Type B pancreatic cell (in vitro differentiated cells): Measurements from ENCODE around the gene PTPRS. TPM values are rescaled to one million over a fixed set of nuclear protein-coding genes. Genes with fewer than 3 reads are reported as not detected.

Source experiments
- DNase-seq: peaks from one replicate; pipeline ENCODE4 v3.0.0; 2021; ENCODE audit warnings: mixed read lengths; ENCODE audit not compliant: unreplicated experiment; ENCODE audit errors: extremely low spot score
- H3K27ac Mint-ChIP-seq: 2 replicates; pipeline ENCODE4 v1.8.0; 2021; ENCODE audit warnings: mild to moderate bottlenecking, mixed read lengths
- H3K27me3 Mint-ChIP-seq: 2 replicates; pipeline ENCODE4 v1.8.0; 2021; ENCODE audit warnings: mixed read lengths
- H3K36me3 Mint-ChIP-seq: 2 replicates; pipeline ENCODE4 v1.8.0; 2021; ENCODE audit warnings: mixed read lengths
- H3K4me1 Mint-ChIP-seq: one replicate; pipeline ENCODE4 v1.8.0; 2021; ENCODE audit warnings: mixed read lengths; ENCODE audit not compliant: unreplicated experiment
- H3K4me3 Mint-ChIP-seq: 2 replicates; pipeline ENCODE4 v1.8.0; 2021; ENCODE audit warnings: mild to moderate bottlenecking, mixed read lengths
- H3K9me3 Mint-ChIP-seq: 2 replicates; pipeline ENCODE4 v1.8.0; 2021; ENCODE audit warnings: mixed read lengths
- total RNA-seq: library from RNA; stranded (reverse); gene quantifications from 2 replicates; pipeline ENCODE4 v1.2.1, GENCODE V29; 2021; ENCODE audit warnings: low replicate concordance
- TF ChIP-seq, protein P1 (sequence below): fragments of 200-600 bp; sonication (generic); conservative IDR thresholded peaks from 2 replicates; pipeline ENCODE4 v1.5.0; 2021; ENCODE audit warnings: antibody characterized with exemption, mild to moderate bottlenecking

PTPRS gene
- total RNA-seq, 1 donor from 2014 or later: 234 TPM

DNA sequence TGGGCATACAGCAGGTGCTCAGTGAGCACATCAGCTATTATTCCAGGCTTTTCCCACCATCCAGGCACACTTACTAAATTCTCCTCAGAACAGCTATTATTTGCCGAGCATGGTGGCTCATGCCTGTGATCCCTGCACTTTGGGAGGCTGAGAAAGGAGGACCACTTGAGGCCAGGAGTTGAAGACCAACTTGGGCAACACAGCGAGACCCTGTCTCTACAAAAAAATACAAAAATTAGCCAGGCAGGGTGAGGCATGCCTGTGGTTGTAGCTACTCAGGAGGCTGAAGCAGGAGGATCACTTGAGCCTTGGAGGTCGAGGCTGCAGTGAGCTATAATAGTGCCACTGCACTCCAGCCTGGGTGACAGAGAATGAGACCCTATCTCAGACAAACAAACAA lies 35.4 kb downstream of the PTPRS start:
- TF ChIP-seq, protein P1, sequence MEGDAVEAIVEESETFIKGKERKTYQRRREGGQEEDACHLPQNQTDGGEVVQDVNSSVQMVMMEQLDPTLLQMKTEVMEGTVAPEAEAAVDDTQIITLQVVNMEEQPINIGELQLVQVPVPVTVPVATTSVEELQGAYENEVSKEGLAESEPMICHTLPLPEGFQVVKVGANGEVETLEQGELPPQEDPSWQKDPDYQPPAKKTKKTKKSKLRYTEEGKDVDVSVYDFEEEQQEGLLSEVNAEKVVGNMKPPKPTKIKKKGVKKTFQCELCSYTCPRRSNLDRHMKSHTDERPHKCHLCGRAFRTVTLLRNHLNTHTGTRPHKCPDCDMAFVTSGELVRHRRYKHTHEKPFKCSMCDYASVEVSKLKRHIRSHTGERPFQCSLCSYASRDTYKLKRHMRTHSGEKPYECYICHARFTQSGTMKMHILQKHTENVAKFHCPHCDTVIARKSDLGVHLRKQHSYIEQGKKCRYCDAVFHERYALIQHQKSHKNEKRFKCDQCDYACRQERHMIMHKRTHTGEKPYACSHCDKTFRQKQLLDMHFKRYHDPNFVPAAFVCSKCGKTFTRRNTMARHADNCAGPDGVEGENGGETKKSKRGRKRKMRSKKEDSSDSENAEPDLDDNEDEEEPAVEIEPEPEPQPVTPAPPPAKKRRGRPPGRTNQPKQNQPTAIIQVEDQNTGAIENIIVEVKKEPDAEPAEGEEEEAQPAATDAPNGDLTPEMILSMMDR: no peak
- H3K36me3 Mint-ChIP-seq: peaks cover 4% of the 10 kb centered on the region
- no peak for DNase-seq
- no peaks in the 10 kb centered on the region for H3K27me3 Mint-ChIP-seq
- no peak overlapping the region for H3K4me3 Mint-ChIP-seq
- H3K27ac Mint-ChIP-seq: no peak overlapping the region
- peaks cover 9% of the 10 kb centered on the region for H3K4me1 Mint-ChIP-seq
- H3K9me3 Mint-ChIP-seq: no peaks in the 10 kb centered on the region

DNA sequence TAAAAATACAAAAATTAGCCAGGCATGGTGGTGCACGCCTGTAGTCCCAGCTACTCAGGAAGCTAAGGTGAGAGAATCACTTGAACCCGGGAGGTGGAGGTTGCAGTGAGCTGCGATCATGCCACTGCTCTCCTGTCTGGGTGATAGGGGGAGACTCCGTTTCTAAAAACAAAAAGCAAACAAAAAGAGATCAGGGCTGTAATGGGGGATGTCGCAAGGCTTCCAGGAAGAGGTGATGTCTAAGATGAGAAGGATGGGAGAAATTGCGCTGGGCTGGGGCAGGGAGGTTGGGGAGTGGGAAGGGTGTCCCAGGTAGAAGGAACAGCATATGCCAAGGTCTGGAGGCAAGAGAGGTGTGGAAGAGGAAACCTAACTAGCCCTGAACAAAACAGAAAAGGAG lies 36.1 kb downstream of the PTPRS start:
- TF ChIP-seq, protein P1: no peak
- Mint-ChIP-seq H3K4me1 (peaks cover 9% of the 10 kb centered on the region), H3K9me3 (no peaks in the 10 kb centered on the region), H3K27ac (no peak overlapping the region), H3K4me3 (no peak overlapping the region), H3K36me3 (peaks cover 4% of the 10 kb centered on the region), H3K27me3 (no peaks in the 10 kb centered on the region)
- DNase-seq: no peak

DNA sequence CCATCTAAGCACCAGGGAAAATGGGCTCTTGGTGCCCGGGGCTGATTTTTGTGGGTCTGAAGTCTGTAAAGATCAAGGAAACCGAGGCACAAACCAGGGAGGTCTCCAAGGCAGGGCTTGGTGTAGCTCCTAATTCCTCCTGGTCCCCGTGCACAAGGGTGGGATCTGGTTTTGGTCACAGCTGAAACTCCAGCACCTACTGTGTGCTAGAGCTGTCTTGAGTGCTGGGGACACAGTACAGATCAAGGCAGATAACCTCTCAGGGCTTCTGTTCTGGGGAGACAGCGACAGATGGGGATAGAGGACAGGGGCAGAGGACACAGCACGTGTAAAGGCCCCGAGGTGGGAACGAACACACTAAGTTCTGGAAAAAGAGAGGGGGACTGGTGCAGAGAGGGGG lies 37.4 kb downstream of the PTPRS start:
- no peak for DNase-seq
- TF ChIP-seq, protein P1: no peak
- H3K9me3 Mint-ChIP-seq: no peaks in the 10 kb centered on the region
- H3K27me3 Mint-ChIP-seq: no peaks in the 10 kb centered on the region
- no peak overlapping the region for H3K27ac Mint-ChIP-seq
- H3K4me1 Mint-ChIP-seq: peaks cover 6% of the 10 kb centered on the region
- H3K4me3 Mint-ChIP-seq: no peak overlapping the region
- H3K36me3 Mint-ChIP-seq: peaks cover 6% of the 10 kb centered on the region

DNA sequence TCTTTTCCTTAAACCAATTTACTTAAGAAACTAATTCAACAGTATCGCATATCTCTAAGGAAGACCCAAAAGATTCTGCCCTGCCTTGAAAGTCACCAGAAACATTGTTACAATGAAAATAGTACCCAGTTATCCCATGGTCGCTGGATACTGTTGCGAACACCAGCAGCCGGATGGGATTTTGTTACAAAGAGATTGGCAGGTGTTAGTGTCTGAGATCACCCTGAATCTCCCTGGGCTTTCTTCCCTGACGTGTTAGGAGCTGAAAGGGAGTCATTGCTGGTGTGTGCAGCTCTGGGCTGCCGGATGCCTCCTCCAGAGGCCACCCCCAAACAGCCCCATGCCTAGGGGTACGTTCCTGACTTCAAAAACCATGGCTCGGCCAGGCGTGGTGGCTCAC lies 38.2 kb downstream of the PTPRS start:
- Mint-ChIP-seq H3K9me3 (no peaks in the 10 kb centered on the region), H3K36me3 (peaks cover 3% of the 10 kb centered on the region), H3K4me1 (peaks cover 5% of the 10 kb centered on the region), H3K27me3 (no peaks in the 10 kb centered on the region), H3K27ac (no peak overlapping the region), H3K4me3 (no peak overlapping the region)
- TF ChIP-seq, protein P1: no peak
- DNase-seq: no peak

DNA sequence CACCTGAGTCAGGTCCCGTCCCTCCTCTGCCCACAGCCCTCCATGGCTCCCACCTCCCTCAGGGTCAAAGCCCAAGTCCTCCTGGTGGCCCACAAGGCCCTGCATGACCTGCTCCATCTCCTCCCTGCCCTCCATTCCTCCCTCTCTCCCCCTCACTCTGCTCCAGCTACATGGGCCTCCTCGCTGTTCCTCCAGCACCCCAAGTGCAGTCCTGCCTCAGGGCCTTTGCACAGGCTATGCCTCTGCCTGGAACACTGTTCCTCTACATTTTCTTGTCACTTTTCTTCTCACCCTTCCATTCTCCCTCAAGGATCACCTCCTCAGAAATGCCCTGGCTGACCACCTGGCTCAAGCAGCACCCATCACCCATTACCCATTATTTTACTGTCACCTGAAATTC lies 41.5 kb downstream of the PTPRS start:
- Mint-ChIP-seq H3K36me3 (peaks cover 3% of the 10 kb centered on the region), H3K27ac (no peak overlapping the region), H3K4me3 (no peak overlapping the region), H3K4me1 (no peaks in the 10 kb centered on the region), H3K27me3 (no peaks in the 10 kb centered on the region), H3K9me3 (no peaks in the 10 kb centered on the region)
- no peak for DNase-seq
- TF ChIP-seq, protein P1: no peak

DNA sequence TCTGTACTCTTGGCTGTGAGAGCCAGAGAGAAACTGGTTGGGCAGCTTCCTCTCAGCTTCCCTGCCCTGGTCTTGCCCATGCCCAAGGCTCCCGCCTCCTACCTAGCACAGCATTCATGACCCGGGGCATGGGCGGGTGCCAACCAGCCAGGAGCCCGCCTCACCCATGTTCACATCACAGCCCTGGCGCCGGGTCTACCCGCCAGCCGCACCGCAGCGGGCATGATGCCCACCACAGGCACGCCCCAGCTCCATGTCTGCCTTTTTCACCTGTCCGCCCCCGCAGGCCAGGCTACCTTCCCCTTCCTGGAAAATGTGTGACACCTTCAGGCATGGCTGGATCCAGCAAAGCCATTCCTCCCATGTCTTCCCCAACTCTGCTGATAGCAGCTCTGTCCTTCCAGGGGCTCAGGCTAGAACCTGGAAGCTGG lies 42.1 kb downstream of the PTPRS start:
- H3K9me3 Mint-ChIP-seq: no peaks in the 10 kb centered on the region
- DNase-seq: no peak
- TF ChIP-seq, protein P1: no peak
- H3K27ac Mint-ChIP-seq: no peak overlapping the region
- H3K27me3 Mint-ChIP-seq: no peaks in the 10 kb centered on the region
- H3K4me3 Mint-ChIP-seq: no peak overlapping the region
- H3K36me3 Mint-ChIP-seq: peaks cover 3% of the 10 kb centered on the region
- H3K4me1 Mint-ChIP-seq: no peaks in the 10 kb centered on the region
